ENCODE measurements around the gene KIZ.

DNA sequence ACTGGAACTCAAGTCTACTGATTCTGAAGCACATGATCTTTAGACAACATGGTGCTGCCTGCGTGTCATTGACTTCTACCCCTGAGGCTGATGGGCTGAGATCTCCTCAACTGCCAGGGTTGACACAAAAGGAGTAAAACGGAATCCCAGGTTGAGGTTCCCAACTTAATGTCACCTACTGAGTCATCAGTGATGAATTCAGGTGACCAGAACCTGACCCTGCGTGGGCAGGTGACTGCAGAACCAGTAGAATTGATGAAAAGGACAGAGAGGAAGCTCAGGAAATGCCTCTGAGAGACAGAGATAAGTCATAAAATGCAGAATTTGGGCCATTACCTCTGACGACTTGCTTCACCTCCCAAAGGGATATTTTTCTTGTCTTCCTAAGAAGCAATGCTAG, 7.7 kb upstream of the KIZ start:
- TF ChIP-seq, protein P1, sequence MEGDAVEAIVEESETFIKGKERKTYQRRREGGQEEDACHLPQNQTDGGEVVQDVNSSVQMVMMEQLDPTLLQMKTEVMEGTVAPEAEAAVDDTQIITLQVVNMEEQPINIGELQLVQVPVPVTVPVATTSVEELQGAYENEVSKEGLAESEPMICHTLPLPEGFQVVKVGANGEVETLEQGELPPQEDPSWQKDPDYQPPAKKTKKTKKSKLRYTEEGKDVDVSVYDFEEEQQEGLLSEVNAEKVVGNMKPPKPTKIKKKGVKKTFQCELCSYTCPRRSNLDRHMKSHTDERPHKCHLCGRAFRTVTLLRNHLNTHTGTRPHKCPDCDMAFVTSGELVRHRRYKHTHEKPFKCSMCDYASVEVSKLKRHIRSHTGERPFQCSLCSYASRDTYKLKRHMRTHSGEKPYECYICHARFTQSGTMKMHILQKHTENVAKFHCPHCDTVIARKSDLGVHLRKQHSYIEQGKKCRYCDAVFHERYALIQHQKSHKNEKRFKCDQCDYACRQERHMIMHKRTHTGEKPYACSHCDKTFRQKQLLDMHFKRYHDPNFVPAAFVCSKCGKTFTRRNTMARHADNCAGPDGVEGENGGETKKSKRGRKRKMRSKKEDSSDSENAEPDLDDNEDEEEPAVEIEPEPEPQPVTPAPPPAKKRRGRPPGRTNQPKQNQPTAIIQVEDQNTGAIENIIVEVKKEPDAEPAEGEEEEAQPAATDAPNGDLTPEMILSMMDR (IDR thresholded peaks at IDR 0.05; ENCODE audit: borderline replicate concordance, extremely low read depth, low read length, poor library complexity, severe bottlenecking): no peak
- no peak for TF ChIP-seq EZH2 (IDR thresholded peaks at IDR 0.05; ENCODE audit: borderline replicate concordance, low read depth, low read length, severe bottlenecking)

Data from DND-41 (cell line).